Liver (tissue), 9 donors: Measurements from ENCODE around the gene SLC8A1. TPM values are rescaled to one million over a fixed set of nuclear protein-coding genes. Genes with fewer than 3 reads are reported as not detected.

Source experiments
- DNase-seq: peaks from one replicate; pipeline ENCODE4 v3.0.0-alpha.2; 2017; ENCODE audit warnings: low spot score
- H3K27ac ChIP-seq, 2 donors: one replicate each; pipeline ENCODE4 v1.7.0; 2013; ENCODE audit warnings: inconsistent platforms in 2 of 2, low read length in 2 of 2, control low read depth in 1 of 2, low read depth in 1 of 2, mild to moderate bottlenecking in 1 of 2
- H3K27me3 ChIP-seq, 4 donors: one replicate each; pipeline versions ENCODE4 v1.6.1 to v1.7.0; 2013; ENCODE audit warnings: low read length in 3 of 4, inconsistent platforms in 1 of 4, mild to moderate bottlenecking in 1 of 4, moderate library complexity in 1 of 4; ENCODE audit not compliant: control insufficient read depth in 4 of 4, insufficient read depth in 4 of 4
- H3K36me3 ChIP-seq, 4 donors: one replicate each; pipeline versions ENCODE4 v1.6.1 to v1.7.0; 2013; ENCODE audit warnings: low read length in 3 of 4, mild to moderate bottlenecking in 3 of 4, low read depth in 1 of 4, moderate library complexity in 1 of 4; ENCODE audit not compliant: control insufficient read depth in 4 of 4, insufficient read depth in 3 of 4
- H3K4me1 ChIP-seq, 4 donors: one replicate each; pipeline versions ENCODE4 v1.6.1 to v1.7.0; 2013; ENCODE audit warnings: low read length in 3 of 4, mild to moderate bottlenecking in 3 of 4, moderate library complexity in 1 of 4; ENCODE audit not compliant: control insufficient read depth in 4 of 4, insufficient read depth in 4 of 4
- H3K4me3 ChIP-seq, 3 donors: one replicate each; pipeline versions ENCODE4 v1.6.1 to v1.7.0; 2013; ENCODE audit warnings: low read length in 3 of 3, control low read depth in 1 of 3, low read depth in 1 of 3, mild to moderate bottlenecking in 1 of 3
- H3K9ac ChIP-seq, 2 donors: one replicate each; pipeline ENCODE4 v1.7.0; 2013; ENCODE audit warnings: low read length in 2 of 2, mild to moderate bottlenecking in 2 of 2, moderate library complexity in 2 of 2, control low read depth in 1 of 2, low read depth in 1 of 2
- H3K9me3 ChIP-seq, 4 donors: one replicate each; pipeline versions ENCODE4 v1.6.1 to v1.7.0; 2013; ENCODE audit warnings: low read length in 3 of 4; ENCODE audit not compliant: control insufficient read depth in 4 of 4
- EGR1 ChIP-seq, 2 donors: IDR thresholded peaks; 2 replicates each; pipeline ENCODE4 v1.6.1; 2016 to 2018; ENCODE audit warnings: antibody characterized with exemption in 2 of 2, low read depth in 2 of 2
- FOXA1 ChIP-seq: IDR thresholded peaks from 2 replicates; pipeline ENCODE4 v1.6.1; 2016; ENCODE audit warnings: antibody characterized with exemption
- GABPA ChIP-seq, 2 donors: IDR thresholded peaks in 1 of 2; conservative IDR thresholded peaks in 1 of 2; 2 replicates each; pipeline ENCODE4 v1.6.1; 2016; ENCODE audit warnings: antibody characterized with exemption in 2 of 2, mild to moderate bottlenecking in 1 of 2, moderate library complexity in 1 of 2
- HNF4A ChIP-seq, 2 donors: conservative IDR thresholded peaks; 2 replicates each; pipeline ENCODE4 v1.6.1; 2016; ENCODE audit warnings: antibody characterized with exemption in 2 of 2, mild to moderate bottlenecking in 2 of 2
- JUND ChIP-seq, 2 donors: IDR thresholded peaks; 2 replicates each; pipeline ENCODE4 v1.6.1; 2016; ENCODE audit warnings: antibody characterized with exemption in 2 of 2
- NR2F2 ChIP-seq: IDR thresholded peaks from 2 replicates; pipeline ENCODE4 v1.6.1; 2016; ENCODE audit warnings: antibody characterized with exemption
- RAD21 ChIP-seq, 2 donors: IDR thresholded peaks; 2 replicates each; pipeline ENCODE4 v1.6.1; 2016; ENCODE audit warnings: antibody characterized with exemption in 2 of 2, mild to moderate bottlenecking in 2 of 2
- RXRA ChIP-seq, 2 donors: IDR thresholded peaks; 2 replicates each; pipeline ENCODE4 v1.6.1; 2017 to 2018; ENCODE audit warnings: antibody characterized with exemption in 2 of 2, mild to moderate bottlenecking in 1 of 2
- TAF1 ChIP-seq: conservative IDR thresholded peaks from 2 replicates; pipeline ENCODE4 v1.6.1; 2016; ENCODE audit warnings: antibody characterized with exemption, mild to moderate bottlenecking
- YY1 ChIP-seq: IDR thresholded peaks from 2 replicates; pipeline ENCODE4 v1.6.1; 2016; ENCODE audit warnings: antibody characterized with exemption, mild to moderate bottlenecking
- WGBS: extraction: QIAGEN DNeasy Blood & Tissue Kit; methylation state at CpG from one replicate; pipeline ENCODE4 v1.1.7; 2013; 5-methylcytosine and 5-hydroxymethylcytosine counted together
- polyA plus RNA-seq, 2 donors: library from polyadenylated mRNA; stranded (reverse) in 1 of 2; unstranded in 1 of 2; fragments of 200-250 nt in 1 of 2; fragments of >200 nt in 1 of 2; fragmentation: Nextera tagmentation in 1 of 2; extraction: Ambion mirVana in 1 of 2; gene quantifications; one replicate each; pipeline versions ENCODE4 v1.2.1 to v1.2.3, GENCODE V29; 2013 to 2015
- total RNA-seq, 2 donors: library from RNA; depleted of rRNA; stranded (reverse); fragments of >200 nt; gene quantifications; one replicate each; pipeline ENCODE4 v1.2.3, GENCODE V29; 2014
- TF ChIP-seq, protein P1 (sequence below): fragments of 150-350 bp; IDR thresholded peaks from 2 replicates; pipeline ENCODE4 v1.5.1; 2017; ENCODE audit warnings: improper control_type of control experiment, low read depth, low read length; ENCODE audit not compliant: missing input control
- TF ChIP-seq, protein P2 (sequence below): IDR thresholded peaks from 2 replicates; pipeline ENCODE4 v1.6.1; 2016; ENCODE audit warnings: antibody characterized with exemption, mild to moderate bottlenecking
- TF ChIP-seq, protein P3 (sequence below): IDR thresholded peaks from 2 replicates; pipeline ENCODE4 v1.6.1; 2016; ENCODE audit warnings: antibody characterized with exemption
- donor health status: healthy.
- donor health status: healthy.
- donor health status: healthy.
- donor health status: healthy.
- donor health status: healthy.

SLC8A1 gene
- total and polyA plus RNA-seq, 4 donors, result 1.2 to 18.5 (median 8.2) TPM

DNA sequence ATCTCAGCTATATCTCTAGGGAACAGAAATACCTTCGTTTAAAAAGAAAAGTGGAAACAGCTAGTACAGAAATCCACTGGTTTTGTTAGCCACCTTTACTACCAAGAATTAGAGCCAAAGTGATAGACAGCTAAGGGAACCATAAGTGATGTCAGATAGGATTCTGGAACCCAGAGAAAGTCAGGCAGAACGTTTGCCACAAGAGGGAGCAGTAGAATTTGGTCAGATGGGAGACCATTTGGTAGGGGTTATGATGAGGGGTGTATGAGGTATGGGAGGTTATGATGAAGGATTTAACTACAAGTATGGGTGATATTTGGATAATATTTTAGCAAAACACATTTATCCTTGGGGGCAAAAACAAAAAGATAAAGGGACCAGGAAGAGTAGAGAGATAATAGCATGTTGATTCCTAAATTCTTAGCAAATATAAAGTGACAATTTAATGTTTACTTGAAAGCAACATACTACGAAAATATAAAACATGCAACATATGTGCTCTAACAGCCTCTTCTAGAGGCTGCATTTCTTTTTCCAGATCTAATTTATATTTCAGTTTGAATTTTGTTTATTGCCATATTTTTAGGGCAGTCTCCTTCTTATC, 3.3 kb downstream of the SLC8A1 start:
- WGBS, result 23% methylated on average over 3 of the region's 3 CpGs
- Histone ChIP-seq H3K27me3 (peaks cover 0 to 8% (median 3%) of the 10 kb centered on the region in 4 donors), H3K27ac (no peak overlapping the region), H3K4me1 (peaks cover 0 to 10% (median 0%) of the 10 kb centered on the region in 4 donors), H3K4me3 (no peak overlapping the region), H3K9me3 (no peaks in the 10 kb centered on the region), H3K36me3 (no peaks in the 10 kb centered on the region), H3K9ac (no peak overlapping the region)
- TF ChIP-seq RXRA (IDR thresholded peaks at IDR 0.05), result no peak
- TF ChIP-seq RAD21 (IDR thresholded peaks at IDR 0.05), result peak; percentile 32 to 57
- DNase-seq, result no peak

DNA sequence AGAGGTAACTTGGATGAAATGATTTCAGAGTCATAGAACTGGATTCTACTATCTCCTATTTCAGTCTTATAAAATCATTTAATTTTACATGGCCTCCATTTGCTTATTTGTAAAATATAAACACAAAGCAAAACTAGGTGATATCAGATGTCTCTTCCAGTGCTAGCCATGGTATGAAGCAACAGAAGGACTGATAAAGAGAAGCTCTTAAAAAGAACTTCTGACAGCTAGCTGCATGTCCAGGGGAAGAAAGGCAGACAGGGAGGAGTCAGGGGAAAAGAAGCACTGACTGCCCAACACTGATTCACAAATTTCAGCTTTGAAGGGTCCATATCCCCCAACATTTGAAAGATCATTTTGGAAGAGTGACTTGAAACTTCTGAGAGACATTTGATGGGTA, 6.4 kb downstream of the SLC8A1 start:
- TF ChIP-seq, protein P1, sequence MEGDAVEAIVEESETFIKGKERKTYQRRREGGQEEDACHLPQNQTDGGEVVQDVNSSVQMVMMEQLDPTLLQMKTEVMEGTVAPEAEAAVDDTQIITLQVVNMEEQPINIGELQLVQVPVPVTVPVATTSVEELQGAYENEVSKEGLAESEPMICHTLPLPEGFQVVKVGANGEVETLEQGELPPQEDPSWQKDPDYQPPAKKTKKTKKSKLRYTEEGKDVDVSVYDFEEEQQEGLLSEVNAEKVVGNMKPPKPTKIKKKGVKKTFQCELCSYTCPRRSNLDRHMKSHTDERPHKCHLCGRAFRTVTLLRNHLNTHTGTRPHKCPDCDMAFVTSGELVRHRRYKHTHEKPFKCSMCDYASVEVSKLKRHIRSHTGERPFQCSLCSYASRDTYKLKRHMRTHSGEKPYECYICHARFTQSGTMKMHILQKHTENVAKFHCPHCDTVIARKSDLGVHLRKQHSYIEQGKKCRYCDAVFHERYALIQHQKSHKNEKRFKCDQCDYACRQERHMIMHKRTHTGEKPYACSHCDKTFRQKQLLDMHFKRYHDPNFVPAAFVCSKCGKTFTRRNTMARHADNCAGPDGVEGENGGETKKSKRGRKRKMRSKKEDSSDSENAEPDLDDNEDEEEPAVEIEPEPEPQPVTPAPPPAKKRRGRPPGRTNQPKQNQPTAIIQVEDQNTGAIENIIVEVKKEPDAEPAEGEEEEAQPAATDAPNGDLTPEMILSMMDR, result no peak
- TF ChIP-seq EGR1 (IDR thresholded peaks at IDR 0.05; ENCODE audit: low read depth in 2 of 2) (no peak), RAD21 (IDR thresholded peaks at IDR 0.05) (no peak)

GRCh38 chr2:40440835-40441234, 11.1 kb downstream of the SLC8A1 start:
- TF ChIP-seq YY1, result peak; percentile 55
- TF ChIP-seq RXRA (IDR thresholded peaks at IDR 0.05), result no peak
- DNase-seq, result no peak
- no peaks in the 10 kb centered on the region for H3K36me3 ChIP-seq
- no peak overlapping the region for H3K27ac ChIP-seq
- no peak overlapping the region for H3K4me3 ChIP-seq
- WGBS, result 41% methylated on average over 1 of the region's 1 CpG
- no peak overlapping the region for H3K9ac ChIP-seq
- no peaks in the 10 kb centered on the region for H3K9me3 ChIP-seq
- H3K27me3 ChIP-seq, result no peaks in the 10 kb centered on the region
- no peaks in the 10 kb centered on the region for H3K4me1 ChIP-seq

More for the DNA sequence above, 6.4 kb downstream of the SLC8A1 start:
- Histone ChIP-seq H3K4me3 (no peak overlapping the region), H3K4me1 (no peaks in the 10 kb centered on the region), H3K9me3 (no peaks in the 10 kb centered on the region), H3K36me3 (no peaks in the 10 kb centered on the region), H3K9ac (no peak overlapping the region), H3K27me3 (peaks cover 0 to 6% (median 0%) of the 10 kb centered on the region in 4 donors), H3K27ac (no peak overlapping the region)
- DNase-seq, result no peak

- no peak for DNase-seq
- Histone ChIP-seq H3K4me3 (no peak overlapping the region), H3K9ac (no peak overlapping the region), H3K36me3 (no peaks in the 10 kb centered on the region), H3K9me3 (no peaks in the 10 kb centered on the region), H3K27ac (no peak overlapping the region), H3K4me1 (no peaks in the 10 kb centered on the region), H3K27me3 (no peaks in the 10 kb centered on the region)
- TF ChIP-seq NR2F2, result no peak
- TF ChIP-seq YY1, result no peak
- TF ChIP-seq RAD21 (IDR thresholded peaks at IDR 0.05), result no peak
- TF ChIP-seq, protein P2, sequence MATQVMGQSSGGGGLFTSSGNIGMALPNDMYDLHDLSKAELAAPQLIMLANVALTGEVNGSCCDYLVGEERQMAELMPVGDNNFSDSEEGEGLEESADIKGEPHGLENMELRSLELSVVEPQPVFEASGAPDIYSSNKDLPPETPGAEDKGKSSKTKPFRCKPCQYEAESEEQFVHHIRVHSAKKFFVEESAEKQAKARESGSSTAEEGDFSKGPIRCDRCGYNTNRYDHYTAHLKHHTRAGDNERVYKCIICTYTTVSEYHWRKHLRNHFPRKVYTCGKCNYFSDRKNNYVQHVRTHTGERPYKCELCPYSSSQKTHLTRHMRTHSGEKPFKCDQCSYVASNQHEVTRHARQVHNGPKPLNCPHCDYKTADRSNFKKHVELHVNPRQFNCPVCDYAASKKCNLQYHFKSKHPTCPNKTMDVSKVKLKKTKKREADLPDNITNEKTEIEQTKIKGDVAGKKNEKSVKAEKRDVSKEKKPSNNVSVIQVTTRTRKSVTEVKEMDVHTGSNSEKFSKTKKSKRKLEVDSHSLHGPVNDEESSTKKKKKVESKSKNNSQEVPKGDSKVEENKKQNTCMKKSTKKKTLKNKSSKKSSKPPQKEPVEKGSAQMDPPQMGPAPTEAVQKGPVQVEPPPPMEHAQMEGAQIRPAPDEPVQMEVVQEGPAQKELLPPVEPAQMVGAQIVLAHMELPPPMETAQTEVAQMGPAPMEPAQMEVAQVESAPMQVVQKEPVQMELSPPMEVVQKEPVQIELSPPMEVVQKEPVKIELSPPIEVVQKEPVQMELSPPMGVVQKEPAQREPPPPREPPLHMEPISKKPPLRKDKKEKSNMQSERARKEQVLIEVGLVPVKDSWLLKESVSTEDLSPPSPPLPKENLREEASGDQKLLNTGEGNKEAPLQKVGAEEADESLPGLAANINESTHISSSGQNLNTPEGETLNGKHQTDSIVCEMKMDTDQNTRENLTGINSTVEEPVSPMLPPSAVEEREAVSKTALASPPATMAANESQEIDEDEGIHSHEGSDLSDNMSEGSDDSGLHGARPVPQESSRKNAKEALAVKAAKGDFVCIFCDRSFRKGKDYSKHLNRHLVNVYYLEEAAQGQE, result no peak
- no peak for TF ChIP-seq HNF4A (conservative IDR thresholded peaks at IDR 0.05)
- TF ChIP-seq TAF1, result no peak
- TF ChIP-seq, protein P3, sequence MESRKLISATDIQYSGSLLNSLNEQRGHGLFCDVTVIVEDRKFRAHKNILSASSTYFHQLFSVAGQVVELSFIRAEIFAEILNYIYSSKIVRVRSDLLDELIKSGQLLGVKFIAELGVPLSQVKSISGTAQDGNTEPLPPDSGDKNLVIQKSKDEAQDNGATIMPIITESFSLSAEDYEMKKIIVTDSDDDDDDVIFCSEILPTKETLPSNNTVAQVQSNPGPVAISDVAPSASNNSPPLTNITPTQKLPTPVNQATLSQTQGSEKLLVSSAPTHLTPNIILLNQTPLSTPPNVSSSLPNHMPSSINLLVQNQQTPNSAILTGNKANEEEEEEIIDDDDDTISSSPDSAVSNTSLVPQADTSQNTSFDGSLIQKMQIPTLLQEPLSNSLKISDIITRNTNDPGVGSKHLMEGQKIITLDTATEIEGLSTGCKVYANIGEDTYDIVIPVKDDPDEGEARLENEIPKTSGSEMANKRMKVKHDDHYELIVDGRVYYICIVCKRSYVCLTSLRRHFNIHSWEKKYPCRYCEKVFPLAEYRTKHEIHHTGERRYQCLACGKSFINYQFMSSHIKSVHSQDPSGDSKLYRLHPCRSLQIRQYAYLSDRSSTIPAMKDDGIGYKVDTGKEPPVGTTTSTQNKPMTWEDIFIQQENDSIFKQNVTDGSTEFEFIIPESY, result no peak
- no peak for TF ChIP-seq FOXA1
- TF ChIP-seq JUND (IDR thresholded peaks at IDR 0.05), result no peak
- TF ChIP-seq GABPA (IDR thresholded peaks at IDR 0.05 in 1 of 2, conservative IDR thresholded peaks at IDR 0.05 in 1 of 2), result no peak
- TF ChIP-seq, protein P1, result no peak
These were observed 12.4 kb downstream of the SLC8A1 start for GRCh38 chr2:40439473-40439872.
